SU-DHL-6 (cell line): Measurements from ENCODE around the gene LCNL1.

Experiments
- H2AFZ ChIP-seq: fragments of 200-600 bp; sonication (generic); 2 replicates; pipeline ENCODE4 v1.6.1; 2014; ENCODE audit warnings: low read depth, mild to moderate bottlenecking, moderate library complexity, mixed read lengths, antibody characterized with exemption, low read length; ENCODE audit not compliant: severe bottlenecking
- H3F3A ChIP-seq: fragments of 200-600 bp; shearing (Covaris generic); 2 replicates; pipeline ENCODE4 v1.6.0; 2016; ENCODE audit warnings: antibody characterized with exemption, mild to moderate bottlenecking; ENCODE audit not compliant: insufficient read depth
- H3K27ac ChIP-seq: fragments of 200-600 bp; sonication (generic); 2 replicates; pipeline ENCODE4 v1.5.1; 2016; ENCODE audit warnings: low read depth, mild to moderate bottlenecking, low read length, moderate library complexity, mixed read lengths
- H3K27me3 ChIP-seq: fragments of 200-600 bp; sonication (generic), shearing (Covaris generic); 2 replicates; pipeline ENCODE4 v1.6.0; 2014; ENCODE audit warnings: mild to moderate bottlenecking, low read length
- H3K36me3 ChIP-seq: fragments of 200-600 bp; sonication (generic); 2 replicates; pipeline ENCODE4 v1.6.1; 2014; ENCODE audit warnings: mild to moderate bottlenecking, low read length, mixed read lengths
- H3K4me2 ChIP-seq: fragments of 300-600, 200-600 bp; shearing (Covaris generic), sonication (generic); 2 replicates; pipeline ENCODE4 v1.6.0; 2014; ENCODE audit warnings: low read length, low read depth, mild to moderate bottlenecking; ENCODE audit not compliant: poor library complexity, severe bottlenecking
- H3K4me3 ChIP-seq: fragments of 200-600 bp; sonication (generic); 2 replicates; pipeline ENCODE4 v1.5.1; 2014; ENCODE audit warnings: antibody characterized with exemption, low read length, mild to moderate bottlenecking, mixed read lengths; ENCODE audit not compliant: insufficient read depth, poor library complexity, severe bottlenecking
- H3K79me2 ChIP-seq: fragments of 200-600 bp; sonication (generic); 2 replicates; pipeline ENCODE4 v1.6.1; 2014; ENCODE audit warnings: mild to moderate bottlenecking, low read length, moderate library complexity; ENCODE audit not compliant: insufficient read depth
- H3K9ac ChIP-seq: fragments of 200-600 bp; sonication (generic); 2 replicates; pipeline ENCODE4 v1.7.0; 2014; ENCODE audit warnings: mild to moderate bottlenecking, low read length
- H3K9me2 ChIP-seq: fragments of 200-600 bp; sonication (generic); replicated peaks from 2 replicates; pipeline ENCODE4 v1.6.1; 2014; ENCODE audit warnings: low read length; ENCODE audit not compliant: insufficient read depth
- H3K9me3 ChIP-seq: fragments of 200-600 bp; sonication (generic); 2 replicates; pipeline ENCODE4 v1.6.1; 2014; ENCODE audit warnings: low read length, mixed read lengths; ENCODE audit not compliant: insufficient read depth
- H4K20me1 ChIP-seq: fragments of 200-600 bp; sonication (generic); 2 replicates; pipeline ENCODE4 v1.6.1; 2014; ENCODE audit warnings: low read depth, mild to moderate bottlenecking, antibody characterized with exemption, low read length, moderate library complexity, mixed read lengths
- CTCF ChIP-seq: fragments of 200-600 bp; sonication (generic); IDR thresholded peaks from one replicate; pipeline ENCODE4 v1.5.1; 2017; ENCODE audit warnings: antibody characterized with exemption, mild to moderate bottlenecking, low read length, moderate library complexity; ENCODE audit not compliant: insufficient read depth, poor library complexity, severe bottlenecking
- EZH2phosphoT487 ChIP-seq: fragments of 200-600 bp; sonication (generic), shearing (Covaris generic); conservative IDR thresholded peaks from 2 replicates; pipeline ENCODE4 v1.6.1; 2018; ENCODE audit warnings: mild to moderate bottlenecking, antibody characterized with exemption, low read length, moderate library complexity, mixed read lengths

LCNL1 gene

GRCh38 chr9:136973618-136974617 lies 8.9 kb upstream of the LCNL1 start:
- H3K9me3 ChIP-seq: no peaks in the 10 kb centered on the region
- H2AFZ ChIP-seq: no peak overlapping the region
- no peak overlapping the region for H3K4me2 ChIP-seq
- H3K9ac ChIP-seq: no peak overlapping the region
- H3K79me2 ChIP-seq: no peaks in the 10 kb centered on the region
- H3K27ac ChIP-seq: no peak overlapping the region
- no peaks in the 10 kb centered on the region for H4K20me1 ChIP-seq
- H3K9me2 ChIP-seq: no peaks in the 10 kb centered on the region
- no peak for TF ChIP-seq EZH2phosphoT487
- no peak for TF ChIP-seq CTCF
- no peaks in the 10 kb centered on the region for H3K36me3 ChIP-seq
- H3F3A ChIP-seq: no peaks in the 10 kb centered on the region
- no peaks in the 10 kb centered on the region for H3K27me3 ChIP-seq
- no peak overlapping the region for H3K4me3 ChIP-seq

- H2AFZ ChIP-seq: no peak overlapping the region
- H3K79me2 ChIP-seq: no peaks in the 10 kb centered on the region
- TF ChIP-seq EZH2phosphoT487 (no peak), CTCF (no peak)
- H3K9ac ChIP-seq: no peak overlapping the region
- no peak overlapping the region for H3K27ac ChIP-seq
- H3K4me3 ChIP-seq: no peak overlapping the region
- H3K9me3 ChIP-seq: no peaks in the 10 kb centered on the region
- no peaks in the 10 kb centered on the region for H3F3A ChIP-seq
- H3K27me3 ChIP-seq: no peaks in the 10 kb centered on the region
- no peak overlapping the region for H3K4me2 ChIP-seq
- no peaks in the 10 kb centered on the region for H4K20me1 ChIP-seq
- H3K9me2 ChIP-seq: no peaks in the 10 kb centered on the region
- no peaks in the 10 kb centered on the region for H3K36me3 ChIP-seq
These were observed 7.8 kb upstream of the LCNL1 start for GRCh38 chr9:136974817-136975535.

GRCh38 chr9:136975644-136976043 lies 7.1 kb upstream of the LCNL1 start:
- Histone ChIP-seq H3K4me2 (no peak overlapping the region), H3K79me2 (no peaks in the 10 kb centered on the region), H4K20me1 (no peaks in the 10 kb centered on the region), H3K9me3 (no peaks in the 10 kb centered on the region), H3K4me3 (no peak overlapping the region), H3K36me3 (no peaks in the 10 kb centered on the region), H3K27me3 (no peaks in the 10 kb centered on the region), H3F3A (no peaks in the 10 kb centered on the region), H3K9me2 (no peaks in the 10 kb centered on the region), H3K27ac (no peak overlapping the region), H2AFZ (no peak overlapping the region), H3K9ac (no peak overlapping the region)
- TF ChIP-seq CTCF (no peak), EZH2phosphoT487 (no peak)
